Activated CD4-positive, alpha-beta T cell treated with anti-CD3 and anti-CD28 coated beads, Interleukin-2, amount 50 U/mL, for 4 hours (primary cell): ENCODE results near the gene CABP1.

ENCODE experiments used
- DNase-seq, 2 experiments: peaks; one replicate each; pipeline ENCODE4 v3.0.0-alpha.2; 2020

The CABP1 gene

DNA sequence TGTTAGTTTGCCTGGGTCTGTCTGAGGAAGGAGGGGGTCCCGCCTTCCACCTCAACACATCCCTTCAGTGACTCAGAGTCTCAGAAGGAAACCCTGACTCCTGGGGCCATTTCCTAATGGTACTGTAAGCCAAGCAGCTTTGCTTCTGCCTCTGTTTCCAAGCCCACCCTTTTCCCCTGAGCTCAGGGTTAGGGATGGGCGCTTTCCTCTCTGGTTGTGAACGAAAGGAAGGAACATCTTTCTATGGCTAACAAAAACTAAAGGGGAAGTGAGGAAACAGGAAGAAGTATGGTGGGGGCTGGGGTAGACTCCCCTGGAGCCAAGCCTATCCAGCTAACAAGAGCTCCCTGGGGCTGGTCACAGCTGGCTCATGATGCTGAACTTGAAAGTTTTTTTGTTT is 58.2 kb downstream of the CABP1 start:
- no peak for DNase-seq

DNA sequence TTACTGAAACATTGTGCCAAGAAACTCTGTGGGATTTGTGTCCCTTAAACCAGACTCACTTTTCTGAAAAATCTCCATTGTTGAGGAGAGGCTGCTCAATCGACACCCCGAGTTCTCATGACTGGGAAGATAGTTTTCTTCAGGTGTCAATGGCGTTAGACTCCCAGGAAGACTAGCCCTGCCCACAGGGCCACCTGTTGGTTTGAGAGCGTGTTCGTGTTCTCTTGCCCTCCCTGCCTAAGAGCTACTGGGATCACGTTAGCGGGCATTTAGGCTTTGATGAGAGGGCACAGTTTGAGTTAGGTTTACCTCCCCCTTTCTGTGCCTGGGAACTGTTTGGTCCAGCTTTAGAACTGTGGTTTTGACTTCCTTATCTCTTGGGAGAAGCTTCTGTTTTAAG is 59.1 kb downstream of the CABP1 start:
- DNase-seq, result no peak

DNA sequence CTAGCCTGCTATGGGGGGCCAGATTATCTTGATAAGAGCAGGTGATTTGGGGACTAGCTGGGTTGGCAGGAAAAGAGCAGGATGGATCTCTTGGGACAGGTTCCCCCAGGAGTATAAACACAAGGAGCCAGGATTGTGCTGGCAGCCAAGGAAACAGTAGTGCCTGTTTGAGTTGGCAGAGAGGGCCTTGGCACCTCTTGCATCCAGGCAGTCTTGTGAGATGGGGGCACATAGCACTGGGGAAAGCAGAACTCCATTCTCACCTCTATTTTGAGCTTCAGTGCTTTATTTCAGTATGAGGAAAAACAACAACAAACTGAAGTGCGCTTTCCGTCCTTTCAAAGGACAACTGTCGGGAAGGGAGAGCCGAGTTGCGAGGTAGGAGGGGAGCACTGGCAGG is 60.5 kb downstream of the CABP1 start:
- DNase-seq, result no peak

DNA sequence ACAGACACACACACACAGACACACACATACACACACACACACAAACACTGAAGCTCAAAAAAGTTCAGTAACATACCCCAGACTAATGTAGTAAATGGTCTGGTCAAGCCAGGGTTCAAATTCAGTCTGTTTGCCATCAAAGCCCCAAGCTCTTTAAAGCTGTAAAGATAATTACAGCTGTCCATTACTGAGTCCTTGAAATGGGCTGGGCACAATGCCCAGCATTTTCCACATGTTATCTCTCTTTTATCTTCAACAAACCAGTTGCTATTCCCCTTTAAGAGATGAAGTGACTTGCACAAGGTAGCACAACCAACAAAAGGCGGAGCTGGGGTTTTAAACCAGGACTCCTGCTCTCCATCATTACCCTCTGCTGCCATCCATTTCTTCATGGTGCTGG is 62.2 kb downstream of the CABP1 start:
- no peak for DNase-seq

DNA sequence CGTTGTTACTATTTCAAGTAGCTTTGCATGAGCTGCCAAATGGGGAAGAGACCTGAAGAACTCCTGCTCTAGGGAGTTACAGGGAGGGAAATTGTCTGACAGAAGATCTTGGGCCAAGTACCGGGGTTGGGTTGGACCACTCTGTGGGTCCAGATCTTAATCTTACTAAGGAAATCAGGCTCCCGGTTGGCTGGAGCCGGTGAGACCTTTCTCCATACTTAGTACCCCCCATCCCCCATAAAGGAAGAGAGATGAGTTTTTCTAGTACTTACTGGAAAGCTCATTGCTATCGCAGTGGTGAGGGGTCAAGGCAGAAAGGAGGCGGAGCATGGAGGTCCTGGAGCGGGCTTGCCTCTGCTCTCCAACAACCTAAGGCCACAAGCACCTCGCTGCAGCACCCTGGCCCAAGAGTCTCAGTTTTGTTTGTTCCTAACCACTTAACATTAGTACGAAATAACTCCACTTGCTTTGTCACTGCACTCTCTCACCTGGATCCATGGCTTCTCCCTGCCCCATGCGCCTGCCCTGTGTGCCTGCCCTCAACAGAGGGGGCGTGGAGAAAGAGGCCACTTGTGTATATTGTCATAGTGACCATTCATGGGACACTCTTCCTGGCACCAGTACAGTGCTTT is 63.0 kb downstream of the CABP1 start:
- no peak for DNase-seq

DNA sequence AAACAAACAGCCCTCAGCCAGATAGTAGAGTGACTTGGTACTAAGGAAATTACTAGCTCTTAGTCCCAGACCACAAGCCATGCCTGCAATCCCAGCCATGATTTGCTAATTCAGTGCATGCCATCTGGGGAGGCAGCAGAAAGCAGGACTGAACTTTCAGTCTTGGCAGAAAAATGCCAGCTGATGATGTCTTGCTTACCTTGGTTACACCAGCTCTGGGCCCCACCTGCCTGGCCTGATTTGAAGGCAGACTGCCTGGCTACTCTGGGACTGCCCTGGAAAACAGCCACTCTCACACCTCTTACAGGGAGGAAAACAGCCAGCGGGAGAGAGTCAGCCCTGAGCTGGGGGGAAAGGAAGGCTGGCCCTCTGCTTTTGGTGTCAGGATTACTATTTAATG is 65.2 kb downstream of the CABP1 start:
- DNase-seq, result no peak

DNA sequence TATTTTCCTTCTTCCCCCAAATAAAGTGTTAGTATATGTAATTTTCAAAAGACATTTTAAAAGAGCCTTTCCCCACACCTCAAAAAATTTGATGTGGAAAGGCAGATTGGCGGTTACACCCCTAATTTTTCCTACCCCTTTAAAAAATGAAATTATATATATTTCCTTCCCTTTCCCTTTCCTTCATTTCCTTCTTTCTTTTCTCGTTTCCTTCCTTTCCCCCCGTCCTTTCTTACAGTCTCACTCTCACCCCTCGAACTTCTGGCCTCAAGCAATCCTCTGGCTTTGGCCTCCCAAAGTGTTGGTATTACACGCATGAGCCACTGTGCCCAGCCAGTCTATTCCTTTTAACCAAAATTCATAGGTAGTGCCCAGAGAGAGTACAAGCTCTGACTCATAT is 65.6 kb downstream of the CABP1 start:
- DNase-seq, result no peak

DNA sequence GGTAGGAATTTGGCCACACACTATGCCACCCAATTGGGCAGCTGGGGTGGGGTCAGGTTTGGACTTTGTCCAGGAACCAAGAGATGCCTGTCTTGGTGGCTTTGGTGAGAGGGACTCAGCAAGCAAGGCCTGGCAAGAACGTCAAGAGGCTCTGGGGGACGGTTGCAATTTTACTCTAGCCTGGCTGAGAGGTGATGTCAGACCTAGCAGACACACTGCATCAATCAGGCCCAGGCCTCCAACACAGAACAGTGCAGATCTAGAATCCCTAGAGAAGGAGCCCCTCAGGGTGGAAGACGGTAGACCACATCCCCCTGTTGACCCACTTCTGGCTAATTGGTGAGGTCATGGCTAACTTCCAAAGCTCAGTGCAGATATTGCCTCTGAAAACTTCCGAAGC is 68.2 kb downstream of the CABP1 start:
- no peak for DNase-seq

DNA sequence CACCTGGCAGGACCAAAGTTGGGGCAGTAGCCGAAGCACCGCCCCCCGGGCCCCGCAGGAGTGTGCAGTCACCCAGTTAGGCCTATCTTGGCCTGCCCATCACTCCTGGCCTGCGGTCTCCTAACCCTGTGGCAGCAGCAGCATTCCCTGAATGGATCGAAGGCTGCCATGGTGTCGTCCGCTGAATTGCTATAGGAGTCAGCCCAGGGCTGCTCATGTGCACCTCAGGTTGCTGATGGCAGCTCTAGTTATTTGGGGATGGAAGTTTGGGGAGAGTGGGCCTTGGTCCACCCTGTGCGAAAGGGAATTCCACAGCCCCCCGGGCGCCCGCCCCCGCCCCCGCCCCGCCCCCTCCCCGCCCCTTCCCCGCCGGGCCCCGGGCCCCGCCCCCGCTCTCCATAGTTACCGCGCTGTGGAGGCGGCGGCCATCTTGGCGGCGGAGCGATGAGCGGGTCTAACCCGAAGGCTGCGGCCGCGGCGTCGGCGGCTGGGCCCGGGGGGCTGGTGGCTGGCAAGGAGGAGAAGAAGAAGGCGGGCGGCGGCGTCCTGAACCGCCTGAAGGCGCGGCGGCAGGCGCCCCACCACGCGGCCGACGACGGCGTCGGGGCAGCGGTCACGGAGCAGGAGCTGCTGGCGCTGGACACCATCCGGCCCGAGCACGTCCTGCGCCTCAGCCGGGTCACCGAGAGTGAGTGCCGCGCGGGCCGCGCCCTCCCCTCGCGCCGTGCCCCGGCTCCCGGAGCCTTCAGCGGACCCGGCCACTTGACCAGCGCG is 69.8 kb downstream of the CABP1 start, which contains the start of gene UNC119B:
Gene UNC119B (plus strand): TSS at position 428 of the 774 bp plus-strand sequence. CDS start 17 bp downstream, at position 445.
- peak; percentile 64 to 70 for DNase-seq

DNA sequence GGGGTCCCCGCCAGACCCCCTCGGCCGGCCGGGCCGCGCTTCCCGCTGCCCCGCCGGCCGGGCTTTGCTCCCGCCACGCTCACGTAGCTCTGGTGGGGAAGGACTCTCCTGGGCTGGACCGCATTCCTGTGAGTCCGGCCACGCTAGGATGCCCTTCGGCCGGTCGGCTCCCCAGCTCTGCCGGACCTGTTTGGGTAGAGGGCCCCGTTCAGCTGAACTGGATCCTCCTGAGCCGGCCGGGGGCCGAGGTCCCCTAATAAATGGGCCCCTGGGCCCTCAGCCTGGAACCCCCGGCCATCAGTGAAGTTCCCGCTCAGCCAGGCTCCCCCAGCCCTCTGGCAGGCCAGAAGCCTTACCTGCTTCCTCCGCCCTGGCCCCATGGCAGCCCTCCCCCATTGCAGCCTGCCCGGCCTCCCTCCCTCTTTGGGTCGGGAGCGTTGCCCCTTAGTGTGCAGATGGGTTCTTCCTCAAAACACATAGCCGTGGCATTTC is 70.4 kb downstream of the CABP1 start:
- DNase-seq, result no peak

DNA sequence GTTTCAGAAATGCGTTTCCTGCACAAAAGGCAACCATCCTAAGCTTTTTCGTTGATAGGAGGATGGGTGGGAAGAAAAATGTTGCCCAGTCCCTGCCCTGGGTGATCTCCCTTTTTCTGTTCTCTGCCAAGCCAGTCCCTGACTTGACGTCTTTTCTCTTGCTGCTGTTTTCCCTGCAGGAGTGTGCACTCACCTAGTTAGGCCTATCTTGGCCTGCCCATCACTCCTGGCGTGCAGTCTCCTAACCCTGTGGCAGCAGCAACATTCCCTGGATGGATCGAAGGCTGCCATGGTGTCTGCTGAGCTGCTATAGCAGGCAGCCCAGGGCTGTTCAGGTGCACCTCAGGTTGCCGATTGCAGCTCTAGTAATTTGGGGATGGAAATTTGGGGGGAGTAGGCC is 71.0 kb downstream of the CABP1 start:
- DNase-seq, result no peak

DNA sequence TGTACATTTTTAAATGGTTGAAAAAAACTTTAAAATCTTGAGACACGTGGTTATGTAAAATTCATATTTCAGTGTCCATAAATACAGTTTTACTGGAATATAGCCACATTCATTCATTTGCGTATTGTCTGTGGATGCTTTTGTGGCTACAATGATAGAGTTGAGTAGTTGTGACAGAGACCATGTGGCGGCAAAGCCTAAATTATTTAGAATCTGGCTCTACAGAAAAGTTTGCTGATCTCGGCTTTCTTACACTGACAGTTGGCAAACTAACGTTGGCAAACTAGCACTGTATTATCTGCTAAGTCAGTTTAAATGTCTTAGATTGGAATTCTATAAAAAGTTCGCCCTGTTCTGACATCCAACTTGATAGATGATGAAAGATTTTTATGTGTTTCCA is 72.2 kb downstream of the CABP1 start:
- DNase-seq, result no peak

DNA sequence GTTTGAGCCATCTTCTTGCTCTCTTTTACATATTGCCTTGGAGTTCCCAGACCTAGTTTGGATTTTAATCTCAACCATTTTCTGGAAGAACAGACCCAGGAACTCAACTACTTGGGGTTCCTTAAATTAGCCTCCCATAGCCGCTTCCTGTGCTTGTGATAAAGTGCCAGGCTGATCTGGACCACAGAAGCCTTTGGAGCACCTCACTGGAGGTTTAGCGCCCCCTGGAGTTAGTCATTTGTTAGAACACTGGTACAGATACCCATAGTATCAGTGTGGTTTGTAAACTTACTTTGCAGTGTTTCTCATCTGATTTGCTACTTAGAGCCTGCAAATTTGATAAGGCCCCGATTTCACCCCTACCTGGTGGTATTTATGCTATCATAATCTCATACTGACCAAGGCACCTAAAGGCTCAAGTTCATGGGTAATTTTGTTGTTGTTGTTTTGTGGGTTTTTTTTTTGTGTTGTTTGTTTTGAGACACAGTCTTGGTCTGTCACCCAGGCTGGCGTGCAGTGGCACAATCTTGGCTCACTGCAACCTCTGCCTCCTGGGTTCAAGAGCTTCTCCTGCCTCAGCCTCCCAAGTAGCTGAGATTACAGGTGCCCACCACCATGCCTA is 73.5 kb downstream of the CABP1 start:
- DNase-seq, result peak; percentile 59 to 62
